Parathyroid adenoma (tissue), 2 donors: ENCODE results near the gene TIAM2.

Experiments used
- H2AFZ ChIP-seq: fragments of 300-600 bp; sonication (generic); one replicate; pipeline ENCODE4 v1.7.0; 2017; ENCODE audit warnings: antibody characterized with exemption, mild to moderate bottlenecking
- H3K27ac ChIP-seq: fragments of 300-600 bp; sonication (generic); one replicate; pipeline ENCODE4 v1.7.0; 2017
- H3K27me3 ChIP-seq: fragments of 300-600 bp; sonication (generic); one replicate; pipeline ENCODE4 v1.7.0; 2017; ENCODE audit warnings: low read length; ENCODE audit not compliant: control insufficient read depth, insufficient read depth
- H3K36me3 ChIP-seq: fragments of 300-600 bp; sonication (generic); one replicate; pipeline ENCODE4 v1.7.0; 2017; ENCODE audit warnings: low read length; ENCODE audit not compliant: control insufficient read depth, insufficient read depth
- H3K4me1 ChIP-seq: fragments of 300-600 bp; sonication (generic); one replicate; pipeline ENCODE4 v1.7.0; 2017; ENCODE audit warnings: control low read depth
- H3K4me2 ChIP-seq: fragments of 300-600 bp; sonication (generic); one replicate; pipeline ENCODE4 v1.7.0; 2017; ENCODE audit warnings: low read length
- H3K4me3 ChIP-seq: fragments of 300-600 bp; sonication (generic); one replicate; pipeline ENCODE4 v1.7.0; 2017; ENCODE audit warnings: low read depth, low read length
- H3K79me2 ChIP-seq: fragments of 300-600 bp; sonication (generic); one replicate; pipeline ENCODE4 v1.7.0; 2017; ENCODE audit warnings: control low read depth
- H3K9ac ChIP-seq: fragments of 300-600 bp; sonication (generic); one replicate; pipeline ENCODE4 v1.7.0; 2017; ENCODE audit warnings: mild to moderate bottlenecking
- H3K9me3 ChIP-seq: fragments of 300-600 bp; sonication (generic); one replicate; pipeline ENCODE4 v1.7.0; 2017; ENCODE audit warnings: low read length; ENCODE audit not compliant: control insufficient read depth
- TF ChIP-seq, protein P1 (sequence below): fragments of 300-600 bp; sonication (generic); IDR thresholded peaks from one replicate; pipeline ENCODE4 v1.7.0; 2017; ENCODE audit warnings: antibody characterized with exemption, mild to moderate bottlenecking
- donor health status: primary hyperparathyroidism.

TIAM2 gene

DNA sequence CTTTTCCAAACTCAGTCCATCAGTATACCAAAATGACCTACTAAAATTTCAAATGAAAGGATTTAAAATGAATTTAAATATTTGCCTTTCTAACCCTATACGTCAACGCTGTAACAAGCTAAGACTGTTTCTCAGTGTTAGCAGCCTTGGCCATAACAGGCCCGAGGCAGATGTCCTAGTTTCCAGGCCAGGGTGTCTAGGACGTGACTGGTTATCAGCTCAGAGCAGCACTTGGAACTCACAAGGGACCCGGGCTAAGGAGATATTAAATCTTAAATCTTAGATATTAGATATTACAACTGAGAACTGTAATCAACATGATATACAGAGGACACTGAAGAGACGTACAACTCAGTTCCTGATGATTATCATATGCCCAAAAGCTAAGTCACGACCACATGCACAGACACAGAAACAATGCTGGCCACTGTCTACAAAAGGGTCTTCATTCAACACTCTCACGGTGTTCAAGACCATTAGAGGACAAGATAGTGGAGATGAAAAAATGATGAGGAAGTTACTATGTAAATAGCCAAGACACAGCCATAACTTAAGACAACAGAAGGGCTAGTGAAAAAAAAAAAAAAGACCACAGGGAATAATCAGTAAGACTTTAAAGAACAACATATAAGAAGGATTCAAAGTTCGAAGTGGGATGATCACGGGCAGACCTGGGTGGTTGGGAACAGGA is 268.4 kb downstream of the TIAM2 start, which contains the start of gene CLDN20:
CLDN20 (plus strand) TSS at position 641 of the 691 bp plus-strand sequence. CDS start 11,707 bp downstream, outside the sequence.
- no peaks in the 10 kb centered on the region for H3K4me1 ChIP-seq
- H3K79me2 ChIP-seq = no peaks in the 10 kb centered on the region
- H3K27me3 ChIP-seq = no peaks in the 10 kb centered on the region
- H3K4me2 ChIP-seq = no peak within 1 kb of the TSS
- H3K9ac ChIP-seq = no peak within 1 kb of the TSS
- no peak within 1 kb of the TSS for H3K4me3 ChIP-seq
- H3K9me3 ChIP-seq = no peaks in the 10 kb centered on the region
- H3K27ac ChIP-seq = no peak within 1 kb of the TSS
- H3K36me3 ChIP-seq = no peaks in the 10 kb centered on the region
- H2AFZ ChIP-seq = no peak within 1 kb of the TSS
- TF ChIP-seq, protein P1, sequence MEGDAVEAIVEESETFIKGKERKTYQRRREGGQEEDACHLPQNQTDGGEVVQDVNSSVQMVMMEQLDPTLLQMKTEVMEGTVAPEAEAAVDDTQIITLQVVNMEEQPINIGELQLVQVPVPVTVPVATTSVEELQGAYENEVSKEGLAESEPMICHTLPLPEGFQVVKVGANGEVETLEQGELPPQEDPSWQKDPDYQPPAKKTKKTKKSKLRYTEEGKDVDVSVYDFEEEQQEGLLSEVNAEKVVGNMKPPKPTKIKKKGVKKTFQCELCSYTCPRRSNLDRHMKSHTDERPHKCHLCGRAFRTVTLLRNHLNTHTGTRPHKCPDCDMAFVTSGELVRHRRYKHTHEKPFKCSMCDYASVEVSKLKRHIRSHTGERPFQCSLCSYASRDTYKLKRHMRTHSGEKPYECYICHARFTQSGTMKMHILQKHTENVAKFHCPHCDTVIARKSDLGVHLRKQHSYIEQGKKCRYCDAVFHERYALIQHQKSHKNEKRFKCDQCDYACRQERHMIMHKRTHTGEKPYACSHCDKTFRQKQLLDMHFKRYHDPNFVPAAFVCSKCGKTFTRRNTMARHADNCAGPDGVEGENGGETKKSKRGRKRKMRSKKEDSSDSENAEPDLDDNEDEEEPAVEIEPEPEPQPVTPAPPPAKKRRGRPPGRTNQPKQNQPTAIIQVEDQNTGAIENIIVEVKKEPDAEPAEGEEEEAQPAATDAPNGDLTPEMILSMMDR = no peak

DNA sequence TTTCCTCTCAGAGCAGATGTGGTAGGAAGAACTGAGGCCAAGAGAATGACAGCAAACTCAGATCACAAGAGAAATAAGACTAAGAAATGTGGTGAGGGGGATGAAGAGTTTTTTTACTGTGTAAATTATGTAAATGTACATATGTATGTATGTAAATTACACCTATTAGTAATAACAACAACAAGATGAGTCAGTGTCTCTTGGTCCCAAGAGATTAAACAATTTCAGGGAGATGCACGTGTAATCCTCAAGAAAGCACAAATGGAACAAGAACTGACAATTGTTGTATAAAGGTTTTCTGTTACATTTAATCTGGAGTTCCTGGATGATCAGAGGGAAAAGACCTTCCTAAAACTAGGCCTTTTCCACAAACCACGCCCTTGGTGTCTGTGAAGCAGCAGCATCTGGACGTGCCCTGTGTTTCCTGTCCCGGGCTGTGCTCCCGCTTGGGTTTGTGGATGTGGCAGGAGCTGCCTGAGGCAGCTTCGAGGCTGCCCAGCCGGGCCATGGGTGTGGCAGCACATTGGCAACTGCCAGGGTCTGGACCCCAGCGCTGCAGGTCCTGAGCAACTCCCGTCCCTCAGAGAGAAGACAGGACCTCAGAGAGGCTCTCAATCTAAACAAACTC is 269.7 kb downstream of the TIAM2 start:
- Histone ChIP-seq H3K4me2 (no peak overlapping the region), H3K9ac (no peak overlapping the region), H3K27me3 (no peaks in the 10 kb centered on the region), H3K4me1 (no peaks in the 10 kb centered on the region), H3K9me3 (no peaks in the 10 kb centered on the region), H3K27ac (no peak overlapping the region), H3K79me2 (no peaks in the 10 kb centered on the region), H3K36me3 (no peaks in the 10 kb centered on the region), H3K4me3 (no peak overlapping the region), H2AFZ (no peak overlapping the region)
- TF ChIP-seq, protein P1 = no peak

DNA sequence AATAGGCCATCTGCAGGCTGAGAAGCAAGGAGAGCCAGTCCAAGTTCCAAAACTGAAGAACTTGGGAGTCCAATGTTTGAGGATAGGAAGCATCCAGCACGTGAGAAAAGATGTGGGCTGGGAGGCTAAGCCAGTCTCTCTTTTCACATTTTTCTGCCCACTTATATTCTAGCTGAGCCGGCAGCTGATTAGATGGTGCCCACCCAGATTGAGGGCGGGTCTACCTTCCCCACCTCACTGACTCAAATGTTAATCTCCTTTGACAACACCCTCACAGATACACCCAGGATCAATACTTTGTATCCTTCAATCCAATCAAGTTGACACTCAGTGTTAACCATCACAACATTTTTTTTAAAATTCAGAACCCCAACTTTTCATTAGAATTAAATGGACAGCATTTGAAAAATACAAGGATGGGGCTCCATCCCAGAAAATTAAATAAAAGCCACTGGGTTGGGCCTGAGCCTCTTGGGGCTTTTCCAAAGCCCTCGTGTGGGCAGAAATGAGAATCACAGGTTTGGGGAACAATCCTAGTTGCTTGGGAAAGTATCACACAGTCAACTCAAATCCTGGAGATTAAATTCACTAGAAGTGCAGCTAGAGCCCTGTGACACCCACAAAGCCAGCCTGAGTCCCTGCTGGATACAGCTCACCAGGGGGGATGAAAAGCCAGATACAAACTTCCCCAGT is 270.9 kb downstream of the TIAM2 start:
- Histone ChIP-seq H3K4me1 (no peaks in the 10 kb centered on the region), H3K4me3 (no peak overlapping the region), H2AFZ (no peak overlapping the region), H3K9ac (no peak overlapping the region), H3K36me3 (no peaks in the 10 kb centered on the region), H3K9me3 (no peaks in the 10 kb centered on the region), H3K4me2 (no peak overlapping the region), H3K79me2 (no peaks in the 10 kb centered on the region), H3K27ac (no peak overlapping the region), H3K27me3 (no peaks in the 10 kb centered on the region)
- TF ChIP-seq, protein P1 = no peak

DNA sequence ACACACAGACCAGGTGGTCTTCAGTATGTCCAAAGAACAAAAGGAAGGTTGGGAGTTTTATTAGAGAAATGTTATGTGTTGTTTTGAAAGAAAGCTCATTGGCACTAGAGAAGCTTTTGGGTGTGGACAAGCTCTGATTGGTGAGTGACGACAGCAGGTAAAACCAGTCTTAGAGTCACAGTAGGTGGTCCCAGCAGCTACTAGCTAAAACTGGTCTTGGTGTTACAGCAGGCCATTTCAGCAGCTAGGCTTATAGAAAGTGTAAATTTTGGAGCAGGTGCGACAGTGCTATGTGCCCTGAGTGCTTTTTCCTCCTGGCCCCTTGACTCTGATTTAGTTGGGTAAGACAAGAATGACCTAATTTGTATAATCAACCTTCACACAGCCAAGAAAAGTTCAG is 272.3 kb downstream of the TIAM2 start:
- H3K36me3 ChIP-seq = no peaks in the 10 kb centered on the region
- no peaks in the 10 kb centered on the region for H3K9me3 ChIP-seq
- H3K27me3 ChIP-seq = no peaks in the 10 kb centered on the region
- H3K4me3 ChIP-seq = no peak overlapping the region
- no peak overlapping the region for H3K4me2 ChIP-seq
- H2AFZ ChIP-seq = no peak overlapping the region
- TF ChIP-seq, protein P1 = no peak
- no peak overlapping the region for H3K27ac ChIP-seq
- H3K79me2 ChIP-seq = no peaks in the 10 kb centered on the region
- H3K9ac ChIP-seq = no peak overlapping the region
- no peaks in the 10 kb centered on the region for H3K4me1 ChIP-seq
